Breast epithelium (tissue), 3 donors: ENCODE data around the gene MEIOB.

ENCODE experiments used
- CTCF ChIP-seq, 3 donors: fragments of 450-650 bp; IDR thresholded peaks; one replicate each; pipeline ENCODE4 v1.5.1; 2016 to 2017; ENCODE audit warnings: antibody characterized with exemption in 3 of 3, mild to moderate bottlenecking in 3 of 3, moderate library complexity in 3 of 3
- POLR2A ChIP-seq: fragments of 450-650 bp; IDR thresholded peaks from one replicate; pipeline ENCODE4 v1.6.1; 2016; ENCODE audit warnings: antibody characterized with exemption, mild to moderate bottlenecking, moderate library complexity
- POLR2AphosphoS5 ChIP-seq, 3 donors: sonication (generic); formaldehyde crosslinking; IDR thresholded peaks; one replicate each; pipeline ENCODE4 v1.6.1; 2017; ENCODE audit warnings: antibody characterized with exemption in 3 of 3

GRCh38 chr16:1920727-1921171, 48.8 kb upstream of the MEIOB start:
- TF ChIP-seq CTCF (IDR thresholded peaks at IDR 0.05): no peak
- TF ChIP-seq POLR2A: no peak
- no peak for TF ChIP-seq POLR2AphosphoS5 (IDR thresholded peaks at IDR 0.05)
